Gastrocnemius medialis (tissue), 4 donors: Measurements from ENCODE around the gene EAF2. TPM values are rescaled to one million over a fixed set of nuclear protein-coding genes. Genes with fewer than 3 reads are reported as not detected.

ENCODE experiments used
- ATAC-seq, 2 donors: fragments of 150-250 bp; one replicate each; pipeline ENCODE4 v1.9.1; 2016
- DNase-seq, 2 donors: peaks; one replicate each; pipeline ENCODE4 v3.0.0-alpha.2; 2019
- H3K27ac ChIP-seq, 4 donors: fragments of 200-600 bp; sonication (generic); 1 replicate in 1 of 4; 2 replicates in 3 of 4; pipeline ENCODE4 v1.5.1; 2016 to 2018; ENCODE audit warnings: mild to moderate bottlenecking in 2 of 4, moderate library complexity in 1 of 4
- H3K27me3 ChIP-seq, 3 donors: fragments of 200-600 bp; sonication (generic) in 2 of 3; 1 replicate in 1 of 3; 2 replicates in 2 of 3; pipeline versions ENCODE4 v1.5.1 to v1.6.0; 2016 to 2019; ENCODE audit warnings: mild to moderate bottlenecking in 1 of 3, moderate library complexity in 1 of 3
- H3K36me3 ChIP-seq, 2 donors: fragments of 200-600 bp; sonication (generic) in 1 of 2; one replicate each; pipeline ENCODE4 v1.5.1; 2017 to 2018
- H3K4me1 ChIP-seq, 2 donors: fragments of 200-600 bp; sonication (generic) in 1 of 2; one replicate each; pipeline ENCODE4 v1.5.1; 2016 to 2017; ENCODE audit warnings: mild to moderate bottlenecking in 2 of 2
- H3K4me3 ChIP-seq, 4 donors: fragments of 200-600 bp; sonication (generic) in 3 of 4; 1 replicate in 1 of 4; 2 replicates in 3 of 4; pipeline ENCODE4 v1.5.1; 2016 to 2019; ENCODE audit warnings: mild to moderate bottlenecking in 2 of 4
- H3K9me3 ChIP-seq, 3 donors: fragments of 200-600 bp; sonication (generic) in 2 of 3; 1 replicate in 1 of 3; 2 replicates in 2 of 3; pipeline ENCODE4 v1.5.1; 2016 to 2019
- CTCF ChIP-seq, 5 experiments: fragments of 450-650 bp in 3 of 5; fragments of 200-600 bp in 2 of 5; sonication (generic) in 2 of 5; IDR thresholded peaks in 4 of 5; conservative IDR thresholded peaks in 1 of 5; 1 replicate in 4 of 5; 2 replicates in 1 of 5; pipeline ENCODE4 v1.5.1; 2016 to 2019; ENCODE audit warnings: antibody characterized with exemption in 5 of 5, mild to moderate bottlenecking in 3 of 5, moderate library complexity in 3 of 5
- POLR2A ChIP-seq, 2 donors: fragments of 450-650 bp; IDR thresholded peaks; one replicate each; pipeline ENCODE4 v1.6.1; 2017; ENCODE audit warnings: antibody characterized with exemption in 2 of 2, mild to moderate bottlenecking in 2 of 2, moderate library complexity in 2 of 2
- in situ Hi-C, 4 donors: fragments of 200-750 bp; cut with MboI; loops; one replicate each; pipeline versions ENCODE4 v1.15.0 to v1.8.0; 2017; ENCODE audit warnings: low sequenced_read_pairs in 4 of 4
- intact Hi-C: fragments of 100-400 bp; cut with DNase I; formaldehyde crosslinking; loops from one replicate; pipeline ENCODE4 v1.15.1; 2023; ENCODE audit warnings: low total_unique reads
- total RNA-seq, 4 donors: library from RNA; depleted of rRNA; stranded (reverse); fragments of >200 nt; gene quantifications; one replicate each; pipeline versions ENCODE4 v1.1.0 to v1.2.3, GENCODE V29; 2016

Gene EAF2
- total RNA-seq, 4 donors from 2014 or later: 2.6 to 5.7 (median 3.6) TPM

GRCh38 chr3:121918779-121919483, 83.9 kb downstream of the EAF2 start:
- DNase-seq (no peak), ATAC-seq (no peak)
- H3K9me3 ChIP-seq: no peaks in the 10 kb centered on the region
- no peaks in the 10 kb centered on the region for H3K36me3 ChIP-seq
- H3K4me1 ChIP-seq: no peaks in the 10 kb centered on the region
- H3K4me3 ChIP-seq: no peak overlapping the region
- in situ Hi-C loops (no loop called here), intact Hi-C loops (no loop called here)
- no peak for TF ChIP-seq POLR2A (IDR thresholded peaks at IDR 0.05)
- TF ChIP-seq CTCF (IDR thresholded peaks at IDR 0.05 in 4 of 5, conservative IDR thresholded peaks at IDR 0.05 in 1 of 5): no peak
- no peaks in the 10 kb centered on the region for H3K27me3 ChIP-seq
- no peak overlapping the region for H3K27ac ChIP-seq

GRCh38 chr3:121924734-121925133, 89.7 kb downstream of the EAF2 start:
- no peak for DNase-seq
- Histone ChIP-seq H3K9me3 (no peaks in the 10 kb centered on the region), H3K4me3 (no peak overlapping the region), H3K27ac (no peak overlapping the region), H3K27me3 (no peaks in the 10 kb centered on the region), H3K36me3 (peaks cover 0 to 5% of the 10 kb centered on the region in 2 donors), H3K4me1 (no peaks in the 10 kb centered on the region)
- TF ChIP-seq POLR2A (IDR thresholded peaks at IDR 0.05) (no peak), CTCF (IDR thresholded peaks at IDR 0.05 in 4 of 5, conservative IDR thresholded peaks at IDR 0.05 in 1 of 5) (no peak)
- no peak for ATAC-seq
- in situ Hi-C loops: no loop called here
- intact Hi-C loops: no loop called here

- in situ Hi-C loops (no loop called here), intact Hi-C loops (no loop called here)
- peaks cover 0 to 5% of the 10 kb centered on the region in 2 donors for H3K36me3 ChIP-seq
- TF ChIP-seq POLR2A (IDR thresholded peaks at IDR 0.05) (no peak), CTCF (IDR thresholded peaks at IDR 0.05 in 4 of 5, conservative IDR thresholded peaks at IDR 0.05 in 1 of 5) (no peak)
- H3K4me1 ChIP-seq: no peaks in the 10 kb centered on the region
- no peak for DNase-seq
- no peak overlapping the region for H3K27ac ChIP-seq
- no peak for ATAC-seq
- no peak overlapping the region for H3K4me3 ChIP-seq
- H3K27me3 ChIP-seq: no peaks in the 10 kb centered on the region
- no peaks in the 10 kb centered on the region for H3K9me3 ChIP-seq
Measured at GRCh38 chr3:121926380-121926779, 91.4 kb downstream of the EAF2 start.

Other genes with a start within 250 kb of the EAF2 start
- gene FBXO40, start 241.8 kb upstream of the EAF2 start, total RNA-seq: 10 to 100 TPM in 3 of 4 donors, 1 to 10 TPM in 1; 7.2 to 40.8 (median 28.7) TPM
- 10 to 100 TPM in 1 of 4 donors, 1 to 10 TPM in 3; 6.6 to 15.3 (median 7.8) TPM for gene HCLS1, start 174.3 kb upstream of the EAF2 start, total RNA-seq
- gene GOLGB1, start 85.5 kb upstream of the EAF2 start, total RNA-seq: 10 to 100 TPM; 18.1 to 31.6 (median 26.7) TPM
- gene IQCB1, start 149 bp upstream of the EAF2 start, total RNA-seq: 10 to 100 TPM in 3 of 4 donors, 1 to 10 TPM in 1; 8.8 to 14.0 (median 11.8) TPM
- under 1 TPM; 0.07 to 0.82 (median 0.41) TPM for gene SLC15A2, start 59.2 kb downstream of the EAF2 start, total RNA-seq
- gene ILDR1, start 187.0 kb downstream of the EAF2 start, total RNA-seq: not detected
- 1 to 10 TPM in 3 of 4 donors, under 1 TPM in 1; 0.92 to 2.4 (median 1.6) TPM for gene CD86, start 220.2 kb downstream of the EAF2 start, total RNA-seq